HG03039 (cell line): ENCODE results near the gene POU2F2.

Experiments
- ATAC-seq: cut with Tn5 transposase; IDR thresholded peaks from one replicate; pipeline ENCODE4 v1.9.1; 2021; ENCODE audit warnings: mild to moderate bottlenecking, moderate library complexity; ENCODE audit not compliant: unreplicated experiment

The POU2F2 gene

GRCh38 chr19:42155796-42156195 lies 23.6 kb upstream of the POU2F2 start:
- no peak for ATAC-seq

- no peak for ATAC-seq
These were observed 22.5 kb upstream of the POU2F2 start for GRCh38 chr19:42154471-42155323.

GRCh38 chr19:42153672-42154433 lies 21.6 kb upstream of the POU2F2 start:
- ATAC-seq: no peak

GRCh38 chr19:42152910-42153671 lies 20.8 kb upstream of the POU2F2 start:
- no peak for ATAC-seq

DNA sequence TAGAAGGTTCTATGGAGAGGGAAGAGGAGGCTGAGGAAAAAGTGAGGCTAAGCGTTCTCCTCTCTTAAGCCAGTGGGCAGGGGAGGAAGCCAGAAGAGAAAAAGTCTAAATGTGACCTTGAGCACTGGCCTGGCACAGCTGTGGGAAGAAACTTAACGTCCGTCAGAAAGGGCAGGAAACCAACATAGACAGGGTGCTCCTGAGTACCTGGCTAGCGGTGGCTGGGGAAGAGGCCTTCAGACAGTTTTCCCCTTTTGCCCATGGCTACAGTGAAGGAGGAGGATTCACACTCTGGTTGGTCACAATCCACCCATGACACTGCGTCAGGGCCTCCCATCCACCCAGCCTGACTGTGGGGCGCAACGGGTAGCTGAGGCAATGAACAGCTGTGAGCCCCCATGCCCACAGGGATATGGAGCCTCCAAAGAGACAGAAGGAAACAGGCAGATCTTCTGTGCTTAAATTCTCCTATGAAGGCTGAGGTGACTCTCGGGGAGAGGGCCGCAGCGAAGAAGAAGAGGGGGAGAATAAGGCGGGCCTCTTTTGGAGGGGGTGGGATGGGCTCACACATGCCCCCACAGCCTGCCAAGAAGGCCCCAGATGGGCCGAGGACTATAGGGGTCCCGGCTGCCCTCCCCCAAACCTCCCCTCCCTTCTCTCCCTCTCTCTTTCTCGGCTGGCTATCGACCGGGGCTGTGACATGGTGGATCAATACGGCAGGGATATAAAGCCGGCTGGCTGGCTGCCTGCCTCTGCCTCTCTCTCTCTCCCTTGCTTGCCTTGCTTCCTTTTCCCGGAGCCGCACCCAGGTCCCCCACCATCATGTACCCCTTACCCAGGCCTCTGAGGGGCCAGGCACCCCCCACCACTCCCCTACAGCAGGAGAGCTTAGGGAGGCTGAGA lies 19.8 kb upstream of the POU2F2 start:
- ATAC-seq: no peak

DNA sequence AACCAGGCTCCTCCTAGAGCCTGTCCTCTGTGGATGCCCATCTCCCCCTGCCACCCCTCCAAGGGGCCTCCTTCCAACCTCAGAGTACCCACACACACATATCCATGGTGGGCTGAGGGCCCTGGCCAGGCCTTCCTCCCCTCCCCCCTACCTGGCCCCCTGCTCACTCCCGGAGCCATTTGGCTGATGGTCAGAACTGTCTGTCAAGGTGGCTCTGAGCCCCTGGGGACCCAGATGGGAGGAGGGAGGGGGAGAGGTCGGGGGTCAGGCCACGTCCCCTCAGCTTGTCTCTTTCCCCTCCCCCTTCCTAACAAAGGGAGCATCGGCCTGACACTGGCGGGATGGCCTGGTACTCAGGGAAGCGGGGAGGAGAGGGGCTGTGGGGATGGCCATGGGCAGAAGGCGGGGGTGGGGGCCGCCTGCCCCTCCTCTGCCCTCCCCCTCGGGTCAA lies 18.7 kb upstream of the POU2F2 start:
- ATAC-seq: no peak

DNA sequence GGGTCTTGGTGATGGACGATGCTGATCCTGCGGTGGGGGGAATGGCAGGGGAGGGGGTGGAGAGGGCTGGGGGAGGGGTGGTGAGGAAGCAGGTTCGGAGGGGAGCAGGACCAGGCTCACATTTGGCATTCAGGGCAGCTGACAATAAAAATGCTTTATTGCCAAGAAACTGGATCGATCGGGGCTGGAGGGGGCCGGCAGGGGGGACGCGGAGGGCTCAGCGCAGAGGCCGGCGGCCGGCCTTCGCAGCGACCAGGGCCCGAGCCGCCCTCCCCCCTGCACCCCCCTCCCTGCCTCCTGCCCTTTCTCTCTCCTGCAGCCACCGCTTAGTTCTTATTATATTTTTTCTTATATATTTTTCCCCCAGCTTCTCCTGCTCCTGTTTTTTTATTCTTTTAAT lies 18.1 kb upstream of the POU2F2 start:
- no peak for ATAC-seq

DNA sequence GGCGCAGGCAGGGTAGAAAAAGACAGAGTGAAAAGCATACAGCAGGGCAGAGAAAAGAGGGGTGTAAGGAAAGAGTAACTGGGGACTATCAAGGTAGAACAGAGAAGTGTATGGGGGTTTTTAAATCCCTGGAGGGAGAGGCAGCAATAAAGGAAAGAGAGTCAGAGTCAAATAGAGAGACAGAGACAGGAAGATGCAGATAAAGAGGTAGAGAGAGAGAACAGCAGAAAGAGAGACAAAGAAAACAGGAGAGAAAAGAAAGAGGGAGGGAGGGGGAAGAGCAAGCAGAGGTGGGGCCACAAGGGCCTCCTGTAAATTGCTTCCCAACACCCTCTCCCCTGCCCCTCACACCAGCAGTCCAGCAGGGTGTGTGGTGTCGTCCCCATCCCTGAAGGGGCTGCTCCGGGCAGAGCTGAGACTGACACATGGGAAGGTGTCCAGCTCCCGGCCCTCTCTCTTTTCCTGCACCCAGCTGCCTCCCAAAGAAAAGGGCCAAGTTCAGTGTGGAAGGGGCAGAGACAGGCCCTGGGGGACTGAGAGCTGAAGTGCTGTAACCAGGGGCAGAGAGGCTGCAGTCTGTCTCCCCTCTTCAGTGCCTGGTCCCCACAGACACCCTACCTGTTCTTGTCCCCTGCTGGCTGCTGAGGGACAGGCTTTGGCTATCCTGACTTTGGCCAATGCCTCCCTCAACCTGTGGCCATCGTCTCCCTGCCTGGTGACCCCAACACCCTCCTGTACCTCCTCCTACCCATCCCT lies 17.4 kb upstream of the POU2F2 start:
- no peak for ATAC-seq

- ATAC-seq: no peak
These were observed 16.0 kb upstream of the POU2F2 start for GRCh38 chr19:42148266-42148665.

GRCh38 chr19:42143341-42144234 lies 11.3 kb upstream of the POU2F2 start:
- ATAC-seq: no peak

- ATAC-seq: no peak
These were observed 8.0 kb upstream of the POU2F2 start for GRCh38 chr19:42140125-42140754.

- ATAC-seq: no peak
These were observed 2.4 kb upstream of the POU2F2 start for GRCh38 chr19:42134535-42135070.

- no peak for ATAC-seq
These were observed 744 bp upstream of the POU2F2 start for GRCh38 chr19:42132851-42133528.

DNA sequence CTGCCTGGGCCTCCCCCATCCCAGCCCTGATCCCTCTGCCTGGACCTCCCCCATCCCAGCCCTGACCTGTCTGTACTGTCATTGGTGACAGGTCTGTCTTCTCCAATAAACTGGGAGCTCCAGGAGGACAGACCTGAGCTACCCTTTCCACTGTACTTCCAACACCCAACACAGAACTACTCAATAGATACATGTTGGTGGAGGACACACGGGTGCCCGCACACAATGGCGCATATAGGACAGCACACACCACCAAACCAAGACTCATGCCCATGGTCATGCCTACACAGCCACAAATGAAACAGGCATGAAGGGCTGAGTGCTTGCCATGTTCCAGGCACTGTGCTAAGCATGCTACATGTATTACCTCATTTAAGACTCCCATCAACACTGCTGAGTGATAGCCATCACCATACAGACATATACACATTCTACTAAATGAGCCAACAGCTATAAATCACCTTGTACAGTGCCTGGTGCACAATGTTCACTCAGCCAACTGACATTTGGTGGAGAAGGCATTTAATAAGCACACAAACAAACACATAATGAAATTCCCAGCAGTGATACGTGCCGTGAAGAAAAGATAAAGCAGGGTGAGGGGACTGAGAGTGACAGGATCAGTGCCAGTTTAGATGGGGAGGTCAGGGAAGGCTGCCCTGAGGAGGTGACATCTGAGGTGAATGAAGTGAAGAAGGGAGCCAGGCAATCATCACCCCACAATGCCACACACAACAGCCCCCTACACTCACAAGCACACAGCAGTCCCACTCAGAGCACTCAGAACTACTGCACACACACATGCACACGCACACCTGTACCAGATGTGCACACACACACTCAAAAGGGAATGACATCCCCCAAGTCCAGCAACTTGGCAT lies 857 bp downstream of the POU2F2 start:
- no peak for ATAC-seq

GRCh38 chr19:42130254-42130573 lies 2.0 kb downstream of the POU2F2 start:
- no peak for ATAC-seq
